ENCODE measurements around the gene PARD3.

DNA sequence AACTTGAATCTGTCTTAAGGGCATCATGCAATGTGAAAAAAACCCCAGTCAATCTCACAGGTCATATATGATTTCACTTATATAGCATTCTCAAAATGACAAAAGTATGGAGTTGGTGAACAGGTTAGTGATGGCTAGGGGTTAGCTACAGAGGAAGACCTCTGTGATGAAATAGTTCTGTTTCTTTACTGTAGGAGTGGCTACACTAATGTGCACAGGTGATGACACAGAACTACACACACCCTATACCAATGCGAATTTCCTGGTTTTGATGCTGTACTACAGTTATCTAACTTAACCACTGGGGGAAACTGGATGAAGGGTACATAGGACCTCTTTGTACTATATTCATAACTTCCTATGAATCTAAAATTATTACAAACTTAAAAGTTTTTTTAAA, 541.8 kb downstream of the PARD3 start:
- TF ChIP-seq, protein P1, sequence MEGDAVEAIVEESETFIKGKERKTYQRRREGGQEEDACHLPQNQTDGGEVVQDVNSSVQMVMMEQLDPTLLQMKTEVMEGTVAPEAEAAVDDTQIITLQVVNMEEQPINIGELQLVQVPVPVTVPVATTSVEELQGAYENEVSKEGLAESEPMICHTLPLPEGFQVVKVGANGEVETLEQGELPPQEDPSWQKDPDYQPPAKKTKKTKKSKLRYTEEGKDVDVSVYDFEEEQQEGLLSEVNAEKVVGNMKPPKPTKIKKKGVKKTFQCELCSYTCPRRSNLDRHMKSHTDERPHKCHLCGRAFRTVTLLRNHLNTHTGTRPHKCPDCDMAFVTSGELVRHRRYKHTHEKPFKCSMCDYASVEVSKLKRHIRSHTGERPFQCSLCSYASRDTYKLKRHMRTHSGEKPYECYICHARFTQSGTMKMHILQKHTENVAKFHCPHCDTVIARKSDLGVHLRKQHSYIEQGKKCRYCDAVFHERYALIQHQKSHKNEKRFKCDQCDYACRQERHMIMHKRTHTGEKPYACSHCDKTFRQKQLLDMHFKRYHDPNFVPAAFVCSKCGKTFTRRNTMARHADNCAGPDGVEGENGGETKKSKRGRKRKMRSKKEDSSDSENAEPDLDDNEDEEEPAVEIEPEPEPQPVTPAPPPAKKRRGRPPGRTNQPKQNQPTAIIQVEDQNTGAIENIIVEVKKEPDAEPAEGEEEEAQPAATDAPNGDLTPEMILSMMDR (IDR thresholded peaks at IDR 0.05): no peak
- TF ChIP-seq POLR2A (IDR thresholded peaks at IDR 0.05): no peak
